DND-41 (cell line): ENCODE measurements around the gene MSL3B.

Source experiments
- ATAC-seq: fragments of 200-7000 bp; cut with Tn5 transposase; 3 replicates; pipeline ENCODE4 v1.9.1; 2021; ENCODE audit warnings: low read depth; ENCODE audit not compliant: insufficient read depth
- DNase-seq: peaks from one replicate; pipeline ENCODE4 v3.0.0-alpha.2; 2020
- H2AFZ ChIP-seq: 2 replicates; pipeline ENCODE4 v1.6.0; 2012; ENCODE audit warnings: low read depth, low read length
- H3K27ac ChIP-seq: 2 replicates; pipeline ENCODE4 v1.5.1; 2012; ENCODE audit warnings: low read length, inconsistent platforms
- H3K27me3 ChIP-seq: fragments of 200-600 bp; sonication (generic); 2 replicates; pipeline ENCODE4 v1.6.0; 2012; ENCODE audit warnings: low read length, mild to moderate bottlenecking, inconsistent platforms; ENCODE audit not compliant: insufficient read depth, poor library complexity
- H3K36me3 ChIP-seq: 2 replicates; pipeline ENCODE4 v1.5.1; 2012; ENCODE audit warnings: low read length, inconsistent platforms; ENCODE audit not compliant: insufficient read depth
- H3K4me1 ChIP-seq: 2 replicates; pipeline ENCODE4 v1.5.1; 2012; ENCODE audit warnings: mild to moderate bottlenecking, low read length; ENCODE audit not compliant: insufficient read depth
- H3K4me2 ChIP-seq: 2 replicates; pipeline ENCODE4 v1.6.0; 2012; ENCODE audit warnings: mild to moderate bottlenecking, moderate library complexity, low read length, inconsistent platforms; ENCODE audit not compliant: insufficient read depth
- H3K4me3 ChIP-seq, 2 experiments: fragments of 200-600 bp in 1 of 2; shearing (Covaris generic) in 1 of 2; 2 replicates each; pipeline ENCODE4 v1.5.1; 2012 to 2016; ENCODE audit warnings: inconsistent platforms in 2 of 2, low read length in 2 of 2, mild to moderate bottlenecking in 2 of 2, low read depth in 1 of 2, moderate library complexity in 1 of 2
- H3K79me2 ChIP-seq: 2 replicates; pipeline ENCODE4 v1.6.0; 2012; ENCODE audit warnings: low read length, inconsistent platforms; ENCODE audit not compliant: insufficient read depth
- H3K9ac ChIP-seq: 2 replicates; pipeline ENCODE4 v1.6.0; 2012; ENCODE audit warnings: low read depth, mild to moderate bottlenecking, inconsistent platforms, low read length, moderate library complexity
- H3K9me3 ChIP-seq: 2 replicates; pipeline ENCODE4 v1.5.1; 2012; ENCODE audit warnings: low read length, moderate library complexity, mild to moderate bottlenecking, inconsistent platforms; ENCODE audit not compliant: insufficient read depth, severe bottlenecking
- H4K20me1 ChIP-seq: 2 replicates; pipeline ENCODE4 v1.6.0; 2012; ENCODE audit warnings: low read length; ENCODE audit not compliant: insufficient read depth
- EZH2 ChIP-seq: IDR thresholded peaks from 3 replicates; pipeline ENCODE4 v1.6.1; 2012; ENCODE audit warnings: borderline replicate concordance, low read depth, mild to moderate bottlenecking, moderate library complexity, low read length, inconsistent platforms; ENCODE audit not compliant: severe bottlenecking
- TF ChIP-seq, protein P1 (sequence below): IDR thresholded peaks from 2 replicates; pipeline ENCODE4 v1.5.1; 2012; ENCODE audit warnings: borderline replicate concordance, low read length, moderate library complexity, mild to moderate bottlenecking; ENCODE audit not compliant: poor library complexity, severe bottlenecking; ENCODE audit errors: extremely low read depth

Gene MSL3B

DNA sequence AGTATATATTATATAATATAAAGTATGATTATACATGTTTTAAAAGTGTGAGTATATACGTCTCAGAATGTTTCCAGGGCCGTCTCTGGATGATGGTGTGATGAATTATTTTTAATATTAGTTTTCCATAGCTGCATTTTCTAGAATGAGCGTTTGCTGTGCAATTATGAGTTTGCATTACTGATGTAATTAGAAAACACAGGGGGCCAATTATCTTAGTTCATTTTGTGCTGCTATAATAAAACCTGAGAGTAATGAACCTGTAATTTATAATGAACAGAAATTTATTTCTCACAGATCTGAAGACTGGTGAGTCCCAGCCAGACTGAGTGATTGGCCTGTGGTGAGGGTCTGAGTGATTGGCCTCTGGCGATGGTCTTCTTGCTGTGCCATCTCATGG is 9.9 kb downstream of the MSL3B start:
- Histone ChIP-seq H3K4me1 (peaks cover 14% of the 10 kb centered on the region), H3K79me2 (peaks cover 19% of the 10 kb centered on the region), H3K27ac (no peak overlapping the region), H3K4me3 (no peak overlapping the region), H2AFZ (no peak overlapping the region), H3K36me3 (peaks cover 9% of the 10 kb centered on the region), H3K4me2 (no peak overlapping the region), H3K27me3 (peaks cover 12% of the 10 kb centered on the region), H3K9me3 (no peaks in the 10 kb centered on the region), H3K9ac (no peak overlapping the region), H4K20me1 (peaks cover 3% of the 10 kb centered on the region; the same call in 1 of the 2 replicates)
- no peak for TF ChIP-seq EZH2
- DNase-seq, result no peak
- no peak for ATAC-seq

DNA sequence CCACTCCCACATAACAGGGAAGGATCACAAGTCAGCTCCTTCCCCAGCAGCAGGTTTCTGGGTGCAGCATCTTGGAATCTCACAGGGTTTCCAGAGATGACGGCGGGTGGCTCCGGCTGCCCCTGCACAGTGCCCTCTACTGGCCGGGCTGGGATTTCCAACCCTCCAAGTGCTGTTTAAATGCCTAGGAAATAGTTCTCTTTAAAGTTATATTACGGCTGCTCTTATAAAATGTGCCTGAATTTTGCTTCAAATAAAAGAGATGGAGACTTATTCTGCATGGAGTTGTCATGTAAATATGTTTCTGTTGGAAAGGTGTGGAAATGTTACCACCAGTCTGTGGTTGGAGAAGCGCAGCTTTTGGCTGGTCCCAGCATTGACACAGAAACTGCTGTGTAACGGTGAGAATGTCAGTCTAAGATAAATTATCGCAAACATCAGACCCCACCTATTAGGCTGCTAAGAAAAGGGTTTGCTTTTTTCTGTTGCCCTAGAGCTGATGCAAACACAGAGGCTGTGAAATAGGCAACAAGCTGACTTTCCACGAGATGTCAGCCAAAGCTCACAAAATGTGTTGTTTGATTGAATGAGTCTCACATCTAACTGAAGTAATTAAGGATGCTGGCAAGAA is 10.6 kb downstream of the MSL3B start:
- H3K4me3 ChIP-seq, result no peak overlapping the region
- H3K36me3 ChIP-seq, result peaks cover 16% of the 10 kb centered on the region
- H3K9me3 ChIP-seq, result no peaks in the 10 kb centered on the region
- ATAC-seq (no peak), DNase-seq (peak; percentile 57)
- H3K4me1 ChIP-seq, result peaks cover 21% of the 10 kb centered on the region
- peaks cover 12% of the 10 kb centered on the region for H3K27me3 ChIP-seq
- peaks cover 26% of the 10 kb centered on the region for H3K79me2 ChIP-seq
- H2AFZ ChIP-seq, result no peak overlapping the region
- H3K9ac ChIP-seq, result no peak overlapping the region
- no peak for TF ChIP-seq EZH2
- TF ChIP-seq, protein P1, sequence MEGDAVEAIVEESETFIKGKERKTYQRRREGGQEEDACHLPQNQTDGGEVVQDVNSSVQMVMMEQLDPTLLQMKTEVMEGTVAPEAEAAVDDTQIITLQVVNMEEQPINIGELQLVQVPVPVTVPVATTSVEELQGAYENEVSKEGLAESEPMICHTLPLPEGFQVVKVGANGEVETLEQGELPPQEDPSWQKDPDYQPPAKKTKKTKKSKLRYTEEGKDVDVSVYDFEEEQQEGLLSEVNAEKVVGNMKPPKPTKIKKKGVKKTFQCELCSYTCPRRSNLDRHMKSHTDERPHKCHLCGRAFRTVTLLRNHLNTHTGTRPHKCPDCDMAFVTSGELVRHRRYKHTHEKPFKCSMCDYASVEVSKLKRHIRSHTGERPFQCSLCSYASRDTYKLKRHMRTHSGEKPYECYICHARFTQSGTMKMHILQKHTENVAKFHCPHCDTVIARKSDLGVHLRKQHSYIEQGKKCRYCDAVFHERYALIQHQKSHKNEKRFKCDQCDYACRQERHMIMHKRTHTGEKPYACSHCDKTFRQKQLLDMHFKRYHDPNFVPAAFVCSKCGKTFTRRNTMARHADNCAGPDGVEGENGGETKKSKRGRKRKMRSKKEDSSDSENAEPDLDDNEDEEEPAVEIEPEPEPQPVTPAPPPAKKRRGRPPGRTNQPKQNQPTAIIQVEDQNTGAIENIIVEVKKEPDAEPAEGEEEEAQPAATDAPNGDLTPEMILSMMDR, result peak; percentile 78
- H4K20me1 ChIP-seq, result peaks cover 9% of the 10 kb centered on the region; the same call in 1 of the 2 replicates
- no peak overlapping the region for H3K4me2 ChIP-seq
- H3K27ac ChIP-seq, result no peak overlapping the region

DNA sequence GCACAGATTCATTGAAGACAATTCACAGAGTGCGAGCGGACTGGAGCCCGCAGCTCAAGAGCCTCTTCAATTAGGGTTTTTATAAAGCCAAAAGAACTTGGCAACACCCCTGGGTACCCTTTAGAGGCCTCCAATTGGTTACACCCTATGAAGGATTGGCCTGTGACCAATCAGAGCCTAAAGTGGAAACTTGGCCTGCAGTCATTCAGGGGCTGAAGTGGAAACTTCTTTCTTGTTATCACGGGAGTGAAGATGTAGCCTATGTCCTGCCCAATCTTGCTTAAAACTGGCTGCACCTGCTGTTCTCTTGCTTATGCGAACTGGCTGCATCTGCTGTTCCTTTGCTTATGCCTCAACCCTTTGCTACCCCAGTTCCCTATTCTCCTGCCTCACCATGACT is 12.0 kb downstream of the MSL3B start:
- Histone ChIP-seq H3K4me3 (no peak overlapping the region), H4K20me1 (peaks cover 21% of the 10 kb centered on the region; the same call in 1 of the 2 replicates), H3K4me2 (no peak overlapping the region), H3K79me2 (peaks cover 40% of the 10 kb centered on the region), H3K9ac (no peak overlapping the region), H3K4me1 (peaks cover 35% of the 10 kb centered on the region), H2AFZ (no peak overlapping the region), H3K36me3 (peaks cover 30% of the 10 kb centered on the region), H3K27me3 (peaks cover 4% of the 10 kb centered on the region), H3K27ac (no peak overlapping the region), H3K9me3 (no peaks in the 10 kb centered on the region)
- no peak for DNase-seq
- no peak for TF ChIP-seq EZH2
- no peak for ATAC-seq

DNA sequence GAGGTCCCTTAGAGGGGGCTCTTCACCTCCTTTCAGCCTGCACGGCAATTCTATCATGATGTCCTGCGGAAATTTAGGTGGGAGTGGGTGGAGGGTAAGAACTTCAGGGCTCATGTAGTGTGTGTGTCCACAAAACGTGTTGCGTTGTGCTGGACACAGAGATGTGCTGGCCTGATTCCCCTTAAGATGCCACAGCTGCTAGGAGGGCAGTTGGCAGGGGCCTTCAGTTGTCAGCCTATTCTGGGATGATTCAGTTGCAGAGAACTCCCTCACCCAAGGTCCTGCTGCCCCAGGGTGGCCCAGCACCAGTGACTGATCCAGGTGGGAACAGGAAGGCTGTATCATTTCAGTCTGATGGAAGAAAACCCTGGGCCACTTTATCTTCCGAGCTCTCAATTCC is 12.8 kb downstream of the MSL3B start:
- DNase-seq (no peak), ATAC-seq (no peak)
- Histone ChIP-seq H4K20me1 (peaks cover 30% of the 10 kb centered on the region), H3K9ac (peak overlapping the region; percentile 99), H3K4me3 (peak overlapping the region in 1 of 2 experiments; percentile 94; a peak in 2 of 4 replicates), H3K27ac (peak overlapping the region; percentile 99), H3K4me1 (peaks cover 44% of the 10 kb centered on the region), H2AFZ (peak overlapping the region; percentile 70), H3K4me2 (peak overlapping the region; percentile 84), H3K36me3 (peaks cover 38% of the 10 kb centered on the region), H3K79me2 (peaks cover 48% of the 10 kb centered on the region), H3K27me3 (peaks cover 4% of the 10 kb centered on the region), H3K9me3 (no peaks in the 10 kb centered on the region)
- no peak for TF ChIP-seq EZH2
- TF ChIP-seq, protein P1, result no peak
